K562 (cell line): ENCODE measurements around the gene CFAP410. TPM values are rescaled to one million over a fixed set of nuclear protein-coding genes. Genes with fewer than 3 reads are reported as not detected.
A peak's percentile ranks its signal among the peaks of the same experiment; 100 is the strongest.

Source experiments
- ATAC-seq: fragments of 200-7000 bp; cut with Tn5 transposase; 3 replicates; pipeline ENCODE4 v1.9.1; 2020; ENCODE audit warnings: moderate library complexity
- BruUV-seq: library from RNA; stranded (reverse); fragments of 400-500 nt; replicated peaks from 2 replicates; lab custom pipeline; 2021; lab: Mats Ljungman, UMichigan
- CTCF ChIA-PET: fragments of 300-600 bp; formaldehyde crosslinking; extraction: SDS; loops from one replicate; lab custom pipeline; 2021; ENCODE audit warnings: low intra/inter-chr PET ratio; lab: Yijun Ruan, JAX
- POLR2A ChIA-PET: fragments of 300-600, 350-650 bp; sonication (Branson Sonifier 250); formaldehyde crosslinking; extraction: SDS; loops from one replicate; lab custom pipeline; 2021; ENCODE audit warnings: antibody characterized with exemption, inconsistent platforms; lab: Yijun Ruan, JAX
- DNase-seq, 4 experiments: peaks; one replicate each; pipeline versions ENCODE4 v3.0.0 to v3.0.0-alpha.2; 2011 to 2018; ENCODE audit warnings: low spot score in 3 of 4, mixed read lengths in 3 of 4; ENCODE audit errors: extremely low read depth in 1 of 4
- FAIRE-seq: peaks from 2 replicates; lab custom pipeline; 2011; peaks lifted over from hg19 to GRCh38; lab: Jason Lieb, UNC
- H2AFZ ChIP-seq: 2 replicates; pipeline ENCODE4 v1.6.0; 2011; ENCODE audit warnings: low read depth, low read length, control low read depth, inconsistent platforms
- H3K27ac ChIP-seq: fragments of 200-600 bp; 3 replicates; pipeline ENCODE4 v1.8.0; 2011; ENCODE audit warnings: low read depth, mild to moderate bottlenecking, control low read depth, inconsistent platforms, low read length, moderate library complexity, mixed read lengths; ENCODE audit errors: extremely low read depth
- H3K27me3 ChIP-seq, 2 experiments: fragments of 300-600 bp in 1 of 2; 2 replicates in 1 of 2; 3 replicates in 1 of 2; pipeline versions ENCODE4 v1.6.0 to v1.8.0; 2011; ENCODE audit warnings: inconsistent platforms in 2 of 2, low read length in 2 of 2, mild to moderate bottlenecking in 1 of 2, mixed read lengths in 1 of 2, moderate library complexity in 1 of 2; ENCODE audit not compliant: control insufficient read depth in 2 of 2, insufficient read depth in 2 of 2
- H3K36me3 ChIP-seq: fragments of 300-600 bp; 3 replicates; pipeline ENCODE4 v1.8.0; 2011; ENCODE audit warnings: mild to moderate bottlenecking, low read length, inconsistent platforms; ENCODE audit not compliant: control insufficient read depth, insufficient read depth
- H3K4me1 ChIP-seq, 2 experiments: fragments of 200-600 bp in 1 of 2; replicated peaks in 1 of 2; 2 replicates in 1 of 2; 3 replicates in 1 of 2; pipeline versions ENCODE4 v1.5.1 to v1.8.0; 2011; ENCODE audit warnings: inconsistent platforms in 2 of 2, low read length in 2 of 2, mild to moderate bottlenecking in 1 of 2, mixed read lengths in 1 of 2, moderate library complexity in 1 of 2; ENCODE audit not compliant: control insufficient read depth in 2 of 2, insufficient read depth in 2 of 2
- H3K4me2 ChIP-seq: 2 replicates; pipeline ENCODE4 v1.6.1; 2011; ENCODE audit warnings: low read length, control low read depth, inconsistent platforms, mixed read lengths; ENCODE audit not compliant: insufficient read depth
- H3K4me3 ChIP-seq: fragments of 200-600 bp; sonication (generic), shearing (Covaris generic); 2 replicates; pipeline ENCODE4 v1.5.1; 2016; ENCODE audit warnings: control low read depth, inconsistent platforms
- H3K79me2 ChIP-seq: fragments of 200-600 bp; 3 replicates; pipeline ENCODE4 v1.8.0; 2011; ENCODE audit warnings: low read length, inconsistent platforms; ENCODE audit not compliant: control insufficient read depth, insufficient read depth
- H3K9ac ChIP-seq, 2 experiments: 2 replicates each; pipeline versions ENCODE4 v1.6.0 to v1.6.1; 2011; ENCODE audit warnings: low read depth in 2 of 2, low read length in 2 of 2, control low read depth in 1 of 2, inconsistent platforms in 1 of 2, mild to moderate bottlenecking in 1 of 2, mixed read lengths in 1 of 2; ENCODE audit not compliant: insufficient read depth in 1 of 2
- H3K9me1 ChIP-seq: one replicate; pipeline ENCODE4 v1.6.0; 2011; ENCODE audit warnings: inconsistent platforms, mild to moderate bottlenecking, low read length, moderate library complexity; ENCODE audit not compliant: control insufficient read depth, insufficient read depth
- H3K9me3 ChIP-seq: replicated peaks from 2 replicates; pipeline ENCODE4 v1.5.1; 2011; ENCODE audit warnings: low read depth, low read length, inconsistent platforms; ENCODE audit not compliant: control insufficient read depth, insufficient read depth
- H4K20me1 ChIP-seq: replicated peaks from 2 replicates; pipeline ENCODE4 v1.6.1; 2011; ENCODE audit warnings: low read length, inconsistent platforms, mixed read lengths; ENCODE audit not compliant: control insufficient read depth, insufficient read depth
- FIP1L1 ChIP-seq: fragments of 200-400 bp; formaldehyde crosslinking; IDR thresholded peaks from 2 replicates; pipeline ENCODE4 v1.6.1; 2018; ENCODE audit warnings: mild to moderate bottlenecking, low read depth, low read length; ENCODE audit not compliant: poor library complexity, severe bottlenecking
- MED1 ChIP-seq: sonication (generic); formaldehyde crosslinking; IDR thresholded peaks from 2 replicates; pipeline ENCODE4 v1.8.1; 2023; ENCODE audit warnings: missing genetic modification reagents, borderline replicate concordance
- POLR3A ChIP-seq: IDR thresholded peaks from 2 replicates; pipeline ENCODE4 v1.6.1; 2011; ENCODE audit warnings: borderline replicate concordance, mild to moderate bottlenecking, moderate library complexity; ENCODE audit not compliant: insufficient read length, insufficient read depth; ENCODE audit errors: extremely low read depth
- RBM22 ChIP-seq: fragments of 200-400 bp; formaldehyde crosslinking; IDR thresholded peaks from 2 replicates; pipeline ENCODE4 v1.6.1; 2018; ENCODE audit warnings: low read length, low read depth; ENCODE audit not compliant: poor library complexity, severe bottlenecking
- WGBS: fragments of 100-300 bp; shearing (Covaris generic); methylation state at CpG from one replicate; pipeline ENCODE4 v1.1.6; 2016; ENCODE audit warnings: low coverage, mixed read lengths; ENCODE audit not compliant: insufficient coverage; ENCODE audit errors: missing lambda C conversion rate; 5-methylcytosine and 5-hydroxymethylcytosine counted together
- in situ Hi-C: fragments of 300-500 bp; cut with MboI; formaldehyde crosslinking; loops from 4 replicates; pipeline ENCODE4 v1.15.0; 2018; ENCODE audit warnings: inconsistent platforms, mixed read lengths
- intact Hi-C: fragments of 100-400 bp; cut with micrococcal nuclease; formaldehyde crosslinking; loops from 2 replicates; pipeline ENCODE4 v1.14.2; 2022
- polyA plus RNA-seq, 8 experiments: library from polyadenylated mRNA; depleted of rRNA in 4 of 8; stranded (reverse) in 5 of 8; unstranded in 3 of 8; fragments of >200 nt; fragmentation: Nextera tagmentation in 2 of 8; fragmentation: Illumina TruSeq in 1 of 8; extraction: Ambion mirVana in 2 of 8; extraction: Trizol in 1 of 8; gene quantifications; 2 replicates each; pipeline versions ENCODE4 v1.2.1 to v1.2.3, GENCODE V29; 2011 to 2014; ENCODE audit warnings: inconsistent platforms in 1 of 8, missing spikeins in 1 of 8
- total RNA-seq, 7 experiments: library from RNA; depleted of rRNA in 6 of 7; stranded (reverse); fragments of >200 nt in 6 of 7; fragmentation: Illumina TruSeq in 2 of 7; extraction: Trizol in 2 of 7; gene quantifications; 2 replicates each; pipeline versions ENCODE4 v1.2.1 to v1.2.3, GENCODE V29; 2011 to 2021; ENCODE audit warnings: low replicate concordance in 1 of 7
- TF ChIP-seq, protein P1 (sequence below): fragments of 450-650 bp; IDR thresholded peaks from 2 replicates; pipeline ENCODE4 v1.6.1; 2016; ENCODE audit warnings: mild to moderate bottlenecking, moderate library complexity
- TF ChIP-seq, protein P2 (sequence below), 3 experiments: IDR thresholded peaks in 2 of 3; conservative IDR thresholded peaks in 1 of 3; 2 replicates each; pipeline ENCODE4 v1.5.1; 2011 to 2012; ENCODE audit warnings: low read length in 3 of 3, mild to moderate bottlenecking in 3 of 3, control low read depth in 2 of 3, improper control_type of control experiment in 1 of 3, inconsistent platforms in 1 of 3, low read depth in 1 of 3, mixed read lengths in 1 of 3, moderate library complexity in 1 of 3; ENCODE audit not compliant: insufficient read depth in 2 of 3

CFAP410 gene
- total and polyA plus RNA-seq, 9 of the 15 experiments (the other 6 are each of a cell fraction or from before 2014, with no cell fraction given), result 0.07 to 17.3 (median 2.3) TPM

DNA sequence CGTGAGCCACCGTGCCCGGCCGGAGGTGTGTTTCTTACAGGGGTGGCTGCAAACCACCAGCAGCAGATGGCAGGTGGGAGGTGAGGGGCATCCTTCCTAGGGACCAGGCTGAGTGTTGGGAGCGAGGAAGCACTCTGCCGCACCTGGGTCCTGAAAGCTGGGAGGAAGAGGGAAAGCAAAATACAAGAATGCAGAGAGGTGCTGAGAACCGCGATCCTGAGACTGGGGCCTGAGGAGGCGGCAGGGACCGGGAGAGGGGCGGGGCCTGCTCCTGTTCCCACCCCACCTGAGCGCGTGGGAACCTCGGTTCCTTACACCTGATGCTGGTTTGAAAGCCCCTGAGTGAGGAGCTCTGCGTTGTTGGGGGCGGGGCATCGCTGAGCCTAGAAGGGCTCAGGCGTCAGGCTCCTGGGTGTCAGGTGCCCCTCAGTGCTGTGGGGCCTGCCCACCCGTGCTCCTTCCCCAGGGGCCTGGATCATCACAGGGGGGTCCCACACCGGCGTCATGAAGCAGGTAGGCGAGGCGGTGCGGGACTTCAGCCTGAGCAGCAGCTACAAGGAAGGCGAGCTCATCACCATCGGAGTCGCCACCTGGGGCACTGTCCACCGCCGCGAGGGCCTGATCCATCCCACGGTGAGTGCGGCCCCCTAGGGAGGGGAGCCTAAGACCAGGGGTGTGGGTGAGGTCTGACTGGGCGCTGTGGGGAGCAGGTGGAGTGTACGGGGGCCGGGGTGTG, 29.7 kb upstream of the CFAP410 start:
- intact Hi-C loops, result no loop called here
- no peak overlapping the region for H3K4me3 ChIP-seq
- peaks cover 50 to 83% of the 10 kb centered on the region in 2 experiments for H3K27me3 ChIP-seq
- BruUV-seq, result no TSS peak
- H3K4me2 ChIP-seq, result no peak overlapping the region
- no peak overlapping the region for H3K9ac ChIP-seq
- ChIA-PET CTCF (no interaction called here), POLR2A (interaction anchor here (0.6 kb wide), 2 partner anchors 9 to 341 kb away, joined by 3 read pairs; no protein-coding TSS in a partner anchor)
- DNase-seq (peak in 2 of 4 experiments; percentile 39 to 41), FAIRE-seq (no peak), ATAC-seq (peak; percentile 61)
- H3K36me3 ChIP-seq, result no peaks in the 10 kb centered on the region
- no peaks in the 10 kb centered on the region for H3K9me3 ChIP-seq
- H3K9me1 ChIP-seq, result no peaks in the 10 kb centered on the region
- in situ Hi-C loops, result no loop called here
- no peak overlapping the region for H3K27ac ChIP-seq
- no peaks in the 10 kb centered on the region for H3K79me2 ChIP-seq
- H3K4me1 ChIP-seq, result peaks cover 0 to 36% of the 10 kb centered on the region in 2 experiments; a peak in 4 of 5 replicates
- no peaks in the 10 kb centered on the region; the same call in 1 of the 2 replicates for H4K20me1 ChIP-seq
- no peak overlapping the region for H2AFZ ChIP-seq
- WGBS, result 11% methylated on average over 35 of the region's 35 CpGs
- TF ChIP-seq, protein P1, sequence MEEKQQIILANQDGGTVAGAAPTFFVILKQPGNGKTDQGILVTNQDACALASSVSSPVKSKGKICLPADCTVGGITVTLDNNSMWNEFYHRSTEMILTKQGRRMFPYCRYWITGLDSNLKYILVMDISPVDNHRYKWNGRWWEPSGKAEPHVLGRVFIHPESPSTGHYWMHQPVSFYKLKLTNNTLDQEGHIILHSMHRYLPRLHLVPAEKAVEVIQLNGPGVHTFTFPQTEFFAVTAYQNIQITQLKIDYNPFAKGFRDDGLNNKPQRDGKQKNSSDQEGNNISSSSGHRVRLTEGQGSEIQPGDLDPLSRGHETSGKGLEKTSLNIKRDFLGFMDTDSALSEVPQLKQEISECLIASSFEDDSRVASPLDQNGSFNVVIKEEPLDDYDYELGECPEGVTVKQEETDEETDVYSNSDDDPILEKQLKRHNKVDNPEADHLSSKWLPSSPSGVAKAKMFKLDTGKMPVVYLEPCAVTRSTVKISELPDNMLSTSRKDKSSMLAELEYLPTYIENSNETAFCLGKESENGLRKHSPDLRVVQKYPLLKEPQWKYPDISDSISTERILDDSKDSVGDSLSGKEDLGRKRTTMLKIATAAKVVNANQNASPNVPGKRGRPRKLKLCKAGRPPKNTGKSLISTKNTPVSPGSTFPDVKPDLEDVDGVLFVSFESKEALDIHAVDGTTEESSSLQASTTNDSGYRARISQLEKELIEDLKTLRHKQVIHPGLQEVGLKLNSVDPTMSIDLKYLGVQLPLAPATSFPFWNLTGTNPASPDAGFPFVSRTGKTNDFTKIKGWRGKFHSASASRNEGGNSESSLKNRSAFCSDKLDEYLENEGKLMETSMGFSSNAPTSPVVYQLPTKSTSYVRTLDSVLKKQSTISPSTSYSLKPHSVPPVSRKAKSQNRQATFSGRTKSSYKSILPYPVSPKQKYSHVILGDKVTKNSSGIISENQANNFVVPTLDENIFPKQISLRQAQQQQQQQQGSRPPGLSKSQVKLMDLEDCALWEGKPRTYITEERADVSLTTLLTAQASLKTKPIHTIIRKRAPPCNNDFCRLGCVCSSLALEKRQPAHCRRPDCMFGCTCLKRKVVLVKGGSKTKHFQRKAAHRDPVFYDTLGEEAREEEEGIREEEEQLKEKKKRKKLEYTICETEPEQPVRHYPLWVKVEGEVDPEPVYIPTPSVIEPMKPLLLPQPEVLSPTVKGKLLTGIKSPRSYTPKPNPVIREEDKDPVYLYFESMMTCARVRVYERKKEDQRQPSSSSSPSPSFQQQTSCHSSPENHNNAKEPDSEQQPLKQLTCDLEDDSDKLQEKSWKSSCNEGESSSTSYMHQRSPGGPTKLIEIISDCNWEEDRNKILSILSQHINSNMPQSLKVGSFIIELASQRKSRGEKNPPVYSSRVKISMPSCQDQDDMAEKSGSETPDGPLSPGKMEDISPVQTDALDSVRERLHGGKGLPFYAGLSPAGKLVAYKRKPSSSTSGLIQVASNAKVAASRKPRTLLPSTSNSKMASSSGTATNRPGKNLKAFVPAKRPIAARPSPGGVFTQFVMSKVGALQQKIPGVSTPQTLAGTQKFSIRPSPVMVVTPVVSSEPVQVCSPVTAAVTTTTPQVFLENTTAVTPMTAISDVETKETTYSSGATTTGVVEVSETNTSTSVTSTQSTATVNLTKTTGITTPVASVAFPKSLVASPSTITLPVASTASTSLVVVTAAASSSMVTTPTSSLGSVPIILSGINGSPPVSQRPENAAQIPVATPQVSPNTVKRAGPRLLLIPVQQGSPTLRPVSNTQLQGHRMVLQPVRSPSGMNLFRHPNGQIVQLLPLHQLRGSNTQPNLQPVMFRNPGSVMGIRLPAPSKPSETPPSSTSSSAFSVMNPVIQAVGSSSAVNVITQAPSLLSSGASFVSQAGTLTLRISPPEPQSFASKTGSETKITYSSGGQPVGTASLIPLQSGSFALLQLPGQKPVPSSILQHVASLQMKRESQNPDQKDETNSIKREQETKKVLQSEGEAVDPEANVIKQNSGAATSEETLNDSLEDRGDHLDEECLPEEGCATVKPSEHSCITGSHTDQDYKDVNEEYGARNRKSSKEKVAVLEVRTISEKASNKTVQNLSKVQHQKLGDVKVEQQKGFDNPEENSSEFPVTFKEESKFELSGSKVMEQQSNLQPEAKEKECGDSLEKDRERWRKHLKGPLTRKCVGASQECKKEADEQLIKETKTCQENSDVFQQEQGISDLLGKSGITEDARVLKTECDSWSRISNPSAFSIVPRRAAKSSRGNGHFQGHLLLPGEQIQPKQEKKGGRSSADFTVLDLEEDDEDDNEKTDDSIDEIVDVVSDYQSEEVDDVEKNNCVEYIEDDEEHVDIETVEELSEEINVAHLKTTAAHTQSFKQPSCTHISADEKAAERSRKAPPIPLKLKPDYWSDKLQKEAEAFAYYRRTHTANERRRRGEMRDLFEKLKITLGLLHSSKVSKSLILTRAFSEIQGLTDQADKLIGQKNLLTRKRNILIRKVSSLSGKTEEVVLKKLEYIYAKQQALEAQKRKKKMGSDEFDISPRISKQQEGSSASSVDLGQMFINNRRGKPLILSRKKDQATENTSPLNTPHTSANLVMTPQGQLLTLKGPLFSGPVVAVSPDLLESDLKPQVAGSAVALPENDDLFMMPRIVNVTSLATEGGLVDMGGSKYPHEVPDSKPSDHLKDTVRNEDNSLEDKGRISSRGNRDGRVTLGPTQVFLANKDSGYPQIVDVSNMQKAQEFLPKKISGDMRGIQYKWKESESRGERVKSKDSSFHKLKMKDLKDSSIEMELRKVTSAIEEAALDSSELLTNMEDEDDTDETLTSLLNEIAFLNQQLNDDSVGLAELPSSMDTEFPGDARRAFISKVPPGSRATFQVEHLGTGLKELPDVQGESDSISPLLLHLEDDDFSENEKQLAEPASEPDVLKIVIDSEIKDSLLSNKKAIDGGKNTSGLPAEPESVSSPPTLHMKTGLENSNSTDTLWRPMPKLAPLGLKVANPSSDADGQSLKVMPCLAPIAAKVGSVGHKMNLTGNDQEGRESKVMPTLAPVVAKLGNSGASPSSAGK, result no peak
- TF ChIP-seq MED1 (CRISPR knock-in tag), result no peak
- TF ChIP-seq, protein P2, sequence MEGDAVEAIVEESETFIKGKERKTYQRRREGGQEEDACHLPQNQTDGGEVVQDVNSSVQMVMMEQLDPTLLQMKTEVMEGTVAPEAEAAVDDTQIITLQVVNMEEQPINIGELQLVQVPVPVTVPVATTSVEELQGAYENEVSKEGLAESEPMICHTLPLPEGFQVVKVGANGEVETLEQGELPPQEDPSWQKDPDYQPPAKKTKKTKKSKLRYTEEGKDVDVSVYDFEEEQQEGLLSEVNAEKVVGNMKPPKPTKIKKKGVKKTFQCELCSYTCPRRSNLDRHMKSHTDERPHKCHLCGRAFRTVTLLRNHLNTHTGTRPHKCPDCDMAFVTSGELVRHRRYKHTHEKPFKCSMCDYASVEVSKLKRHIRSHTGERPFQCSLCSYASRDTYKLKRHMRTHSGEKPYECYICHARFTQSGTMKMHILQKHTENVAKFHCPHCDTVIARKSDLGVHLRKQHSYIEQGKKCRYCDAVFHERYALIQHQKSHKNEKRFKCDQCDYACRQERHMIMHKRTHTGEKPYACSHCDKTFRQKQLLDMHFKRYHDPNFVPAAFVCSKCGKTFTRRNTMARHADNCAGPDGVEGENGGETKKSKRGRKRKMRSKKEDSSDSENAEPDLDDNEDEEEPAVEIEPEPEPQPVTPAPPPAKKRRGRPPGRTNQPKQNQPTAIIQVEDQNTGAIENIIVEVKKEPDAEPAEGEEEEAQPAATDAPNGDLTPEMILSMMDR (IDR thresholded peaks at IDR 0.05 in 2 of 3, conservative IDR thresholded peaks at IDR 0.05 in 1 of 3; ENCODE audit: insufficient read depth in 2 of 3, low read depth in 1 of 3, low read length in 3 of 3), result peak in 1 of 3 experiments; percentile 27; a peak in 1 of 6 replicates
- TF ChIP-seq POLR3A, result no peak
- TF ChIP-seq FIP1L1, result peak; percentile 32
- TF ChIP-seq RBM22, result no peak
